NCI-H2107 (cell line): Measurements from ENCODE around the gene CXCR6.

Experiments
- DNase-seq: peaks from one replicate; lab custom pipeline; 2025; lab: John Stamatoyannopoulos, UW

CXCR6 gene

GRCh38 chr3:45943207-45943846 is at the start of gene CXCR6:
Gene CXCR6, plus strand, starts transcription at chr3:45943464. Its CDS starts 3,018 bp downstream, at chr3:45946482.
- DNase-seq, result no peak

DNA sequence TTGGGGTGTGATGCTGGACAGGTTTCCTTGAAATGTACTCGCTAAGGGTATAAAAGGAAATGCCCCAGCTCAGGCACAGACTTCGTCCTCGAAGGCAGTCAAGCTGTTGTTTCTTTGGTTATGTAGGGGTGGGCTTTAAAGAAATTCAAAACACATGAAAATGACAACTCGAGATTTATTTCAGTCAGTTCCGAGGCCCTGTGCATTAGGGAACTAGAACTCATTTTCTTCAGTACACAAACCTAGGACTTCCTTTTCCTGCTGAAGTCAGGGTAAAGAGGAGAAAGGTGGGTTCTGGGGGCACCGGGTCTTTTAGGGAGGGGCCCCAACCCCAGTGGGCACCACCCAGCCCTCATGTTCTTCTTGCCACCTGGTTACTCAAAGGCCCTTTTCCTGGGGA is 49.2 kb upstream of the CXCR6 start:
- DNase-seq, result no peak

GRCh38 chr3:45895686-45896468 is 47.4 kb upstream of the CXCR6 start:
- no peak for DNase-seq

DNA sequence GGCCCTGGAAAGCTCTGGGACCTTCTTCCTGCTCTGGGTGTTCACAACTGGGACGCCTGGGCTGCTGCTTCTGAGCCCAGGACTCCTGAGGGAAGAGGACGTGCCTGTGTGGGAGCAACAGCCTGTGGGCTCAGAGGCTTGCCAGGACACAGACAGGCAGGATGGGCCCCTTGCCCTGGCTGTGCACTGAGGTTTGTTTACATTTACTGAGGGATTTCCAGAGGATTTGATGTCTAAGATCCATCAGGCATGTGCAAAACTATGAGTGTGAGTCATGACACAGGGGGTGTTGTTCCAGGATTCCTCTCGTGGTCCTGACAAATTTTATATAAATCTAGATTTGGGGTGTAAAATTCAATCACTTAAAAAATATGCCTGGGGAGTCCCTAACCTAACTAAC is 46.3 kb upstream of the CXCR6 start:
- DNase-seq, result no peak

- DNase-seq, result no peak
Observed at GRCh38 chr3:45904931-45905330, 38.3 kb upstream of the CXCR6 start.

DNA sequence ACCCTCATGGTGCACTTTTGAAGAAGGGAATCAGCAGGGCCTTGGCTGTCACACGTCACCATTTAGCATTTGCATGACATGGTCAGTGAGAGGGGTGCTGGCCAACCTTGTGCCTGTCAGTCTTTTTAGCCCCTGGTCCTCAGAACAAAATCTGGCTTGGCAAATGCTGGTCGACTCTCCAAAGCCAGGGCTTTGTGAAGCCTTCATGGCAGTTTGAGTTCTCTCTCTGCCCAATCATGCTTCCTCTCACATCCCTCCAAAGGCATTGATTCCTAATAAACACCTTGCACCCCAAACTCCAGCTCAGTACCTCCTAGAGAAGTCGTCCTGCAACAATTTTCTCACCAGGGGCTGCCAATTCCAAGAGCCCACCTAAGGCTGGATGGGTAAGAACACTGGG is 37.5 kb upstream of the CXCR6 start:
- no peak for DNase-seq

DNA sequence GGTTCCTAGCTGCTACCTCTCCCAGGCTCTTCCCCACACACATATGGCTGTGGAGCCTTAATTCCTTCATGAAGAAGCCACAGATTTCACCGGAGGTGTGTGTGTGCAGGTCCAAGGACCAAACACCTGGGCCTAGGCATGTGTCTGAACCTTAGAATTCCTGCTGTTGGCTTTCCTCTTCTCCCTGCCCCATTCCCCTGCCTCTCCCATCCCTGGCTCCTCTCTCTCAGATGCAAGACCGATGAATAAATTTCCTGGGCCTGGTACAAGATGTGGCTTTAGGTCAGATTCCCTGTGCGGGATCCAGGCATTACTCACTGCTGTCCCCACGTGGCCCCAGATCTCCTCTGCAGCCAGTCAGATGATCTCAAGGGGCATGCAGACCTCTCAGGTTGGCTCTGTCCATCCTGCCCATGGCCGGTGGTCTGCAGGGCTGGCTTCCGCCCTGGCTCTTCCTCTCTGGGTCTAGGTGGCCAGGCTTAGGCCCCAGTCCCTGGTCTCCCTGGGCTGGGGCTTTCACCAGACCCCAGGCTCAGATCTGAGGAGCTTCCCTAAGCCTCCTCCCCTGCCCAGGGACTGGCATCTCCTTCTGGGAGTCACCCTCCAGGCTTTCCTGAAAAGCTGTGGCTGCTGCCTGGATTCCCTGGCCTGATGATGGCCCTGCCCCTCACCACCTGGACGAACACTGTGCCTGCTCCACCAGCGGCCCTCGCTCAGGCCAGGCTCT is 36.4 kb upstream of the CXCR6 start:
- DNase-seq, result no peak

- DNase-seq, result no peak
Observed at GRCh38 chr3:45907769-45908705, 35.2 kb upstream of the CXCR6 start.

DNA sequence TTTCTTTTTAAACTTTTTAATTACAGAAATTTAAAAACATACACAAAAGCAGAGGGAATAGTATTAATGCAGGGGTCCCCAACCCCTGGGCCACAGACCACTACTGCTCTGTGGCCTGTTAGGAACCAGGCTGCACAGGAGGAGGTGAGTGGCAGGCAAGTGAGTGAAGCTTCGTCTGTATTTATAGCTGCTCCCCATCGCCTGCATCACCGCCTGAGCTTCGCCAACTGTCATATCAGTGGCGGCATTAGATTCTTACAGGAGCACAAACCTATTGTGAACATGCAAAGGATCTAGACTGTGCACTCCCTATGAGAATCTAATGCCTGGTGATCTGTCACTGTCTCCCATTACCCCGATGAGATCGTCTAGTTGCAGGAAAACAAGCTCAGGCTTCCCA is 34.5 kb upstream of the CXCR6 start:
- no peak for DNase-seq

DNA sequence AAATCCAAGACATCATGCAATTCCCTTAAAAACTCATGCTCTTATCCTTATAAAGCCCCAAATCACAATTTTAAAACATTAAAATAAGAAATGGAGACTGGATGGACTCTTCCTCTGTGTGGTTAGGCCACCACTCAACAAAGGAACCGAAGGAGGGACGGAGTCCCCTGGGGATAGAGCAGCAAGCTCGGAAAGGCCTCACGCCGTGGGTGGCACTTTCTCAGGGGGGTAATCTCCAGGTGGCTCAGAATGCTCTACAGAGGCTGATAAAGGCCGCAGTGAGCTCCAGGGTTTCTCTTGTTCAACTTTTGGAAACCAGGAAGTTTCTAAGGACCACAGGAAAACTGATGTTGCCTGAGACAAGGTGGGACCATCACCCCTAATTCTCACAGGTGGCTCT is 33.7 kb upstream of the CXCR6 start:
- no peak for DNase-seq

DNA sequence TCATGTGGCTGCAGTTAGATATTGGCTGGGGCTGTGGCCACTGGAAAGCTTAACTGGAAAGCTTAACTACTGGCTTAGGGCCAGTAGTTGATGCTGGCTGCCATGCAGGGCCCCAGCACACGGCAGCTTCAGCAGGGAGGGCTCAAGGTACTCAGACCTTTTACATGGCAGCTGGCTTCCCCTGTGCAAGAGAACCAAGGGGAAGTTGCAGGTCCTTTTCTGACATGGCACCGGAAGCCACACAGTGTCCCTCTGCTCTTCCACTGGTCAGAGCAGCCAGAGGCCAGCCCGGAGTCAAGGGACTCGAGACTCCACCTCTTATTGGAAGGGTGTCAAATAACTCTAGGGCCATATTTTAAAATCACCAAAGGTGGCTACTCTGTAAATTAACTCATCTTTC is 32.4 kb upstream of the CXCR6 start:
- no peak for DNase-seq

DNA sequence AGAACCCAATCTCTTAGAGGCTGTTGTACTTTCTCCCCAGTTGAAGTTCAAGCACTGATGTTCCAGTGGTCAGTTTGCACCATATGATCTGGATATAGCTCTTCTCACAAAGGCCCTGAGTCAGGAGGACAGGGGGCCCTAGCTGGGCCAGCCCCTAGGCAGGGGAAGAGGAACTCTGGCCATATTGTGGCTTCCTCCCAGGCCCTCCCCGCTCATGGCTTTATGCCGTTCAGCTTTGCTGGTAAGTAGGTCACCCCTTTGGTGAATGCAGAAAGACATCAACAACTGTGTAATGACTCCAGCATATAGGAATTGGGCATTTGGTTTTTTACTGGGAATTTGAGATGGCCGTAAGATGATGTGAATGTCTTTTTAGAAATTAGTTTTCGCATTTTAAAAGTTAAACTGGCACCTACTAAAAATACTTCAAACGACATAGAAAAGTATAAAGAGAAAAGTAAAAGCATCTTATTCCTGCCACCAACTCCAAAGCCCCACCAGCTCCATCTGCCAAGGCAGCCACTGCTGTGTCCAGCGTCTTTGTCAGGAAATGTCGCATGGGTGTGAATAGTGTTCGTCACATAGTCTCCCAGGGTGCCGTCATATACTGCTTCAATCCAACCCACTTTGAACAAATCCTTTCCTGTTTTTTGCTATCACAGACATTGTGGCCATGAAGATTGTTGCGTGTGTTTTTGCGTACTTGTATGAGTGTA is 31.6 kb upstream of the CXCR6 start:
- no peak for DNase-seq

- DNase-seq, result no peak
Observed at GRCh38 chr3:45912435-45912834, 30.8 kb upstream of the CXCR6 start.

- DNase-seq, result no peak
Observed at GRCh38 chr3:45914362-45915058, 28.8 kb upstream of the CXCR6 start.

GRCh38 chr3:45915059-45915439 is 28.2 kb upstream of the CXCR6 start:
- no peak for DNase-seq

GRCh38 chr3:45915518-45916231 is 27.6 kb upstream of the CXCR6 start:
- DNase-seq, result no peak

- DNase-seq, result peak; percentile 1
Observed at GRCh38 chr3:45917146-45917898, 25.9 kb upstream of the CXCR6 start.

- DNase-seq, result no peak
Observed at GRCh38 chr3:45921158-45922038, 21.9 kb upstream of the CXCR6 start.

DNA sequence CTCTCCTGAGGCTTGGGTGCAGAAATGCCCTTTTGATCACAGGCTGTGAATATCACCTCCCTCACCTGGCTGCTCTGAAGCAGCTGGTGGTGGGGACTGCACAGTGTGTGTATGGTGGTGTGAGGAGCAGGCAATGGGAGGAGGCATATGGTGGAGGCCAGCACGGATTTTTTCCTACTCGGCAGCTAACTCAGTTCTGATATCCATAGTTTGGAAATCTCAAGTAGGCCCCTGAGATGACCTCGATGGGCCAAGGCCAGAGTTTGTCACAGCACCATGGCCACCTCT is 21.3 kb upstream of the CXCR6 start:
- DNase-seq, result no peak
